GM21786 (cell line): Measurements from ENCODE around the gene TXNL4A.
"Not testable (repeated sequence)": the region's sequence is repeated elsewhere in the genome, so short reads cannot be mapped to it uniquely, and the experiment has no call there.

Experiments used
- ATAC-seq: cut with Tn5 transposase; IDR thresholded peaks from one replicate; pipeline ENCODE4 v1.9.1; 2021; ENCODE audit not compliant: unreplicated experiment

Gene TXNL4A

GRCh38 chr18:79999701-80000100 lies 11.3 kb upstream of the TXNL4A start:
- ATAC-seq, result not testable (repeated sequence)

- no peak for ATAC-seq
Measured at GRCh38 chr18:79991494-79991893, 3.1 kb upstream of the TXNL4A start.

- ATAC-seq, result no peak
Measured at GRCh38 chr18:79989195-79989497, 783 bp upstream of the TXNL4A start.

- ATAC-seq, result peak; percentile 66
Measured at GRCh38 chr18:79988071-79988450, 302 bp downstream of the TXNL4A start.

- no peak for ATAC-seq
Measured at GRCh38 chr18:79987566-79987965, 797 bp downstream of the TXNL4A start.

- ATAC-seq, result no peak
Measured at GRCh38 chr18:79986726-79987125, 1.6 kb downstream of the TXNL4A start.

GRCh38 chr18:79985172-79985571 lies 3.2 kb downstream of the TXNL4A start:
- no peak for ATAC-seq

GRCh38 chr18:79983793-79984192 lies 4.6 kb downstream of the TXNL4A start:
- no peak for ATAC-seq

GRCh38 chr18:79983253-79983652 lies 5.1 kb downstream of the TXNL4A start:
- no peak for ATAC-seq

- no peak for ATAC-seq
Measured at GRCh38 chr18:79982736-79983135, 5.6 kb downstream of the TXNL4A start.

GRCh38 chr18:79980585-79980984 lies 7.8 kb downstream of the TXNL4A start:
- ATAC-seq, result no peak

- ATAC-seq, result no peak
Measured at GRCh38 chr18:79979843-79980242, 8.5 kb downstream of the TXNL4A start.

GRCh38 chr18:79975985-79976680 lies 12.2 kb downstream of the TXNL4A start:
- no peak for ATAC-seq

GRCh38 chr18:79975043-79975442 lies 13.3 kb downstream of the TXNL4A start:
- ATAC-seq, result no peak

GRCh38 chr18:79974025-79974654 lies 14.2 kb downstream of the TXNL4A start:
- no peak for ATAC-seq

- no peak for ATAC-seq
Measured at GRCh38 chr18:79973517-79973916, 14.8 kb downstream of the TXNL4A start.

GRCh38 chr18:79972720-79973119 lies 15.6 kb downstream of the TXNL4A start:
- ATAC-seq, result no peak

- no peak for ATAC-seq
Measured at GRCh38 chr18:79971986-79972385, 16.4 kb downstream of the TXNL4A start.

- no peak for ATAC-seq
Measured at GRCh38 chr18:79971211-79971952, 17.0 kb downstream of the TXNL4A start.

GRCh38 chr18:79970419-79971133 lies 17.8 kb downstream of the TXNL4A start:
- ATAC-seq, result no peak

- ATAC-seq, result peak; percentile 36
Measured at GRCh38 chr18:79965119-79965902, 23.1 kb downstream of the TXNL4A start.
